Measurements from ENCODE around the gene SPART.

Gene SPART

GRCh38 chr13:36346222-36347083 lies at the start of gene SPART:
Gene SPART, minus strand, starts transcription at chr13:36346394. Its CDS starts 10,564 bp downstream, at chr13:36335830.
- DNase-seq = peak; percentile 81 to 99 (median 94)

- DNase-seq = no peak
Observed at GRCh38 chr13:36395280-36395679, 49.1 kb upstream of the SPART start.

GRCh38 chr13:36385489-36385888 lies 39.3 kb upstream of the SPART start:
- DNase-seq = no peak

- no peak for DNase-seq
Observed at GRCh38 chr13:36382030-36382429, 35.8 kb upstream of the SPART start.

- DNase-seq = no peak
Observed at GRCh38 chr13:36377826-36378468, 31.8 kb upstream of the SPART start.

GRCh38 chr13:36374063-36374462 lies 27.9 kb upstream of the SPART start:
- no peak for DNase-seq

GRCh38 chr13:36371185-36371584 lies 25.0 kb upstream of the SPART start:
- DNase-seq = no peak

GRCh38 chr13:36370108-36370429 lies 23.9 kb upstream of the SPART start:
- peak in 52 of 56 donors; percentile 7 to 87 (median 60) for DNase-seq

GRCh38 chr13:36369268-36370107 lies 23.3 kb upstream of the SPART start:
- DNase-seq = no peak

GRCh38 chr13:36366031-36366430 lies 19.8 kb upstream of the SPART start:
- DNase-seq = no peak

- DNase-seq = no peak
Observed at GRCh38 chr13:36363366-36363863, 17.2 kb upstream of the SPART start.

- DNase-seq = no peak
Observed at GRCh38 chr13:36362914-36363313, 16.7 kb upstream of the SPART start.

- DNase-seq = no peak
Observed at GRCh38 chr13:36362251-36362650, 16.1 kb upstream of the SPART start.

- no peak for DNase-seq
Observed at GRCh38 chr13:36360903-36361302, 14.7 kb upstream of the SPART start.

GRCh38 chr13:36359301-36359950 lies 13.2 kb upstream of the SPART start:
- no peak for DNase-seq

GRCh38 chr13:36358175-36358718 lies 12.1 kb upstream of the SPART start:
- no peak for DNase-seq

GRCh38 chr13:36357692-36358091 lies 11.5 kb upstream of the SPART start:
- peak in 4 of 56 donors; percentile 2 to 23 (median 15) for DNase-seq

GRCh38 chr13:36357231-36357630 lies 11.0 kb upstream of the SPART start:
- peak in 1 of 56 donors; percentile 9 for DNase-seq

GRCh38 chr13:36356058-36356457 lies 9.9 kb upstream of the SPART start:
- DNase-seq = no peak

- DNase-seq = no peak
Observed at GRCh38 chr13:36355632-36356031, 9.4 kb upstream of the SPART start.

Measured in amygdala (tissue), 56 donors.